GM19351 (cell line): Measurements from ENCODE around the gene TBKBP1.

Experiments
- ATAC-seq: cut with Tn5 transposase; IDR thresholded peaks from one replicate; pipeline ENCODE4 v1.9.1; 2021; ENCODE audit warnings: mild to moderate bottlenecking, moderate library complexity; ENCODE audit not compliant: unreplicated experiment

TBKBP1 gene

DNA sequence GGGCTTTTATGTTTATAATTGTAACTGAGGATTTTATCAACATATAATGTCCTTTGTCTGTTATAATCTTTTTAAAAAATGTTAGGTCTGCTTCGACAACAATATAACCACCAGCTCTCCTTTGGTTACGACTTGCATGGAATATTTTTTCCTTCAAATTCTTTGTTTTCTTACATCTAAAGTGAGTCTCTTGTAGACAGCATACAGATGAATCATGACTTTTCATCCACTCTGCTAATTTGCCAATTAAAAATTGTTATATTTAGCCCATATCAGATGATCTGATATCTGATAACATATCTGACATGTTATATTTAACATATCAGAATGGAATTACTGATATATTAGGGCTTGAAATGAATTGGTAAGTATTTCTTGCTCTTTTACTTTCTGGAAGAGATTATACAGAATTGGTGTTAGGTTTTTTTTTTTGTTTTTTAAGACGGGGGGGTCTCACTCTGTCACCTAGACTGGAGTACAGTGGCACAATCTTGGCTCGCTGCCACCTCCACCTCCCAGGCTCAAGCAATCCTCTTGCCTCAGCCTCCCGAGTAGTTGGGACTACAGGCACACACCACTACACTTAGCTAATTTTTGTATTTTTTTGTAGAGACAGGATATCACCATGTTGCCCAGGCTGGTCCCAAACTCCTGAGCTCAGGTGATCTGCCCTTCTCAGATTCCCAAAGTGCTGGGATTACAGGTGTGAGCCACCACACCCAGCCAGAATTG, 66.6 kb downstream of the TBKBP1 start:
- no peak for ATAC-seq
